SIG-M5 (cell line): Measurements from ENCODE around the gene LRRC8E.

Experiments used
- DNase-seq: peaks from one replicate; lab custom pipeline; 2025; lab: John Stamatoyannopoulos, UW

The LRRC8E gene

GRCh38 chr19:7932276-7932929 is 44.1 kb downstream of the LRRC8E start:
- no peak for DNase-seq

- DNase-seq, result no peak
These were observed 44.6 kb downstream of the LRRC8E start for GRCh38 chr19:7932930-7933300.

GRCh38 chr19:7933411-7933810 is 45.1 kb downstream of the LRRC8E start:
- no peak for DNase-seq

GRCh38 chr19:7933828-7934725 is 45.8 kb downstream of the LRRC8E start:
- DNase-seq, result no peak

- DNase-seq, result no peak
These were observed 46.5 kb downstream of the LRRC8E start for GRCh38 chr19:7934766-7935165.

GRCh38 chr19:7940841-7941240 is 52.5 kb downstream of the LRRC8E start:
- DNase-seq, result no peak

- DNase-seq, result no peak
These were observed 53.7 kb downstream of the LRRC8E start for GRCh38 chr19:7941895-7942596.

GRCh38 chr19:7942981-7943443 is 54.7 kb downstream of the LRRC8E start:
- no peak for DNase-seq

GRCh38 chr19:7943444-7944176 is 55.3 kb downstream of the LRRC8E start, which contains the start of gene TIMM44:
TIMM44 (minus strand) TSS chr19:7943666; CDS start chr19:7943651, 15 bp downstream.
- DNase-seq, result peak; percentile 93

- peak; percentile 34 for DNase-seq
These were observed 56.0 kb downstream of the LRRC8E start for GRCh38 chr19:7944177-7944761.

- no peak for DNase-seq
These were observed 59.6 kb downstream of the LRRC8E start for GRCh38 chr19:7947939-7948338.
